GM15510 (cell line): ENCODE data around the gene CAMTA2.

ENCODE experiments used
- POLR2A ChIP-seq: IDR thresholded peaks from 3 replicates; pipeline ENCODE4 v1.6.1; 2011; ENCODE audit warnings: borderline replicate concordance; ENCODE audit not compliant: insufficient read length; ENCODE audit errors: extremely low read depth

The CAMTA2 gene

GRCh38 chr17:4966844-4967538 is 20.5 kb downstream of the CAMTA2 start:
- peak; percentile 36 for TF ChIP-seq POLR2A

- no peak for TF ChIP-seq POLR2A
These were observed 22.0 kb downstream of the CAMTA2 start for GRCh38 chr17:4965311-4965986.

- TF ChIP-seq POLR2A: no peak
These were observed 27.1 kb downstream of the CAMTA2 start for GRCh38 chr17:4960279-4960922.

- TF ChIP-seq POLR2A: no peak
These were observed 28.1 kb downstream of the CAMTA2 start for GRCh38 chr17:4959261-4959965.

- TF ChIP-seq POLR2A: no peak
These were observed 29.4 kb downstream of the CAMTA2 start for GRCh38 chr17:4958102-4958501.

- TF ChIP-seq POLR2A: no peak
These were observed 30.9 kb downstream of the CAMTA2 start for GRCh38 chr17:4956493-4957061.

- TF ChIP-seq POLR2A: no peak
These were observed 32.4 kb downstream of the CAMTA2 start for GRCh38 chr17:4955091-4955490.

GRCh38 chr17:4953451-4953961 is 34.0 kb downstream of the CAMTA2 start:
- no peak for TF ChIP-seq POLR2A

- TF ChIP-seq POLR2A: no peak
These were observed 36.0 kb downstream of the CAMTA2 start for GRCh38 chr17:4951486-4951885.

- TF ChIP-seq POLR2A: no peak
These were observed 36.7 kb downstream of the CAMTA2 start, which contains the start of gene ENO3 for GRCh38 chr17:4950746-4951204. ENO3 (plus strand) TSS chr17:4951119; CDS start chr17:4951830, 711 bp downstream.

GRCh38 chr17:4950075-4950745 is 37.3 kb downstream of the CAMTA2 start:
- peak; percentile 44 for TF ChIP-seq POLR2A

GRCh38 chr17:4949321-4950074 is 38.0 kb downstream of the CAMTA2 start:
- TF ChIP-seq POLR2A: no peak

- TF ChIP-seq POLR2A: peak; percentile 80
These were observed 38.5 kb downstream of the CAMTA2 start for GRCh38 chr17:4948931-4949320.
